Spleen (tissue), 7 donors: ENCODE data around the gene LSM7.

Source experiments
- POLR2AphosphoS5 ChIP-seq, 3 donors: sonication (generic); formaldehyde crosslinking; IDR thresholded peaks; one replicate each; pipeline ENCODE4 v1.5.1; 2017; ENCODE audit warnings: antibody characterized with exemption in 3 of 3
- TF ChIP-seq, protein P1 (sequence below), 11 experiments: fragments of 200-600 bp in 7 of 11; fragments of 450-650 bp in 4 of 11; sonication (generic) in 4 of 11; IDR thresholded peaks in 8 of 11; conservative IDR thresholded peaks in 3 of 11; 1 replicate in 7 of 11; 2 replicates in 4 of 11; pipeline versions ENCODE4 v1.4.0 to v1.8.0; 2016 to 2021; ENCODE audit warnings: antibody characterized with exemption in 11 of 11, inconsistent platforms in 4 of 11, mild to moderate bottlenecking in 1 of 11
- donor health status: DM: no; HTN: no; CAD: no; lungs with moderate emphysema.
- donor health status: DM: no; HTN: no; CAD: no.
- donor health status: DM: no; HTN: no; CAD: no.

DNA sequence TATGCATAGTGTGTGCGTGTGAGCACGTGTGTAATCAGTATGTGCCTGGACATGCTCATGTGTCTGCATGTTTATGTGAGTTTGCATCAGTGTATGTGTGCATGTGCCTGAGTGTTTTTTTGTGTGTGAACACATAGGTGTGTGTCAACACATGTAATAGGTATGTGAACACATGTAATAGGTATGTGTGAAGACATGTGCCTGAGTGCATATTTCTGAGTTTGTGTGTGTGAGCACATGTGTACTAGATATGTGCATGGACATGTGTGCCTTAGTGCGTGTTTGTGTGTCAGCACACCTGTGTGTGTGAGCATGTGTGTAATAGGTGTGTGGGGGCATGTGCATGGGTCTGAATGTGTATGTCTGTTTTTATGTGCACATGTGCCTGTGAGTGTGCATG is 7.5 kb upstream of the LSM7 start:
- TF ChIP-seq, protein P1, sequence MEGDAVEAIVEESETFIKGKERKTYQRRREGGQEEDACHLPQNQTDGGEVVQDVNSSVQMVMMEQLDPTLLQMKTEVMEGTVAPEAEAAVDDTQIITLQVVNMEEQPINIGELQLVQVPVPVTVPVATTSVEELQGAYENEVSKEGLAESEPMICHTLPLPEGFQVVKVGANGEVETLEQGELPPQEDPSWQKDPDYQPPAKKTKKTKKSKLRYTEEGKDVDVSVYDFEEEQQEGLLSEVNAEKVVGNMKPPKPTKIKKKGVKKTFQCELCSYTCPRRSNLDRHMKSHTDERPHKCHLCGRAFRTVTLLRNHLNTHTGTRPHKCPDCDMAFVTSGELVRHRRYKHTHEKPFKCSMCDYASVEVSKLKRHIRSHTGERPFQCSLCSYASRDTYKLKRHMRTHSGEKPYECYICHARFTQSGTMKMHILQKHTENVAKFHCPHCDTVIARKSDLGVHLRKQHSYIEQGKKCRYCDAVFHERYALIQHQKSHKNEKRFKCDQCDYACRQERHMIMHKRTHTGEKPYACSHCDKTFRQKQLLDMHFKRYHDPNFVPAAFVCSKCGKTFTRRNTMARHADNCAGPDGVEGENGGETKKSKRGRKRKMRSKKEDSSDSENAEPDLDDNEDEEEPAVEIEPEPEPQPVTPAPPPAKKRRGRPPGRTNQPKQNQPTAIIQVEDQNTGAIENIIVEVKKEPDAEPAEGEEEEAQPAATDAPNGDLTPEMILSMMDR (IDR thresholded peaks at IDR 0.05 in 8 of 11, conservative IDR thresholded peaks at IDR 0.05 in 3 of 11), result no peak
- no peak for TF ChIP-seq POLR2AphosphoS5 (IDR thresholded peaks at IDR 0.05)
